SK-N-SH (cell line): Measurements from ENCODE around the gene HSD17B12. TPM values are rescaled to one million over a fixed set of nuclear protein-coding genes. Genes with fewer than 3 reads are reported as not detected.

ENCODE experiments used
- CTCF ChIA-PET: fragments of 300-600, 350-600 bp; formaldehyde crosslinking; extraction: SDS; loops from one replicate; lab custom pipeline; 2021; lab: Yijun Ruan, JAX
- POLR2A ChIA-PET: fragments of 350-600 bp; sonication (Branson Sonifier 250); formaldehyde crosslinking; extraction: SDS; loops from one replicate; lab custom pipeline; 2020; ENCODE audit warnings: antibody characterized with exemption, inconsistent platforms; lab: Yijun Ruan, JAX
- DNase-seq: peaks from one replicate; pipeline ENCODE4 v3.0.0; 2012
- H2AFZ ChIP-seq: fragments of 200-600 bp; sonication (generic); 2 replicates; pipeline ENCODE4 v1.8.1; 2016; ENCODE audit warnings: antibody characterized with exemption, mild to moderate bottlenecking, low read depth
- H3F3A ChIP-seq: fragments of 200-600 bp; sonication (generic); replicated peaks from 2 replicates; pipeline ENCODE3; 2016; ENCODE audit warnings: antibody characterized with exemption, mild to moderate bottlenecking; ENCODE audit not compliant: insufficient read depth
- H3K27ac ChIP-seq, 2 experiments: fragments of 200-500 bp in 1 of 2; fragments of 200-600 bp in 1 of 2; sonication (Bioruptor generic) in 1 of 2; sonication (generic), shearing (Covaris generic) in 1 of 2; 2 replicates each; pipeline versions ENCODE4 v1.5.1 to v1.6.1; 2014 to 2016; ENCODE audit warnings: low read depth in 2 of 2, inconsistent platforms in 1 of 2, low read length in 1 of 2, mild to moderate bottlenecking in 1 of 2, mixed read lengths in 1 of 2
- H3K27me3 ChIP-seq: fragments of 200-600 bp; sonication (generic), shearing (Covaris generic); 2 replicates; pipeline ENCODE4 v1.6.1; 2016; ENCODE audit warnings: mixed run types; ENCODE audit not compliant: insufficient read depth
- H3K36me3 ChIP-seq, 2 experiments: fragments of 200-500 bp in 1 of 2; fragments of 200-600 bp in 1 of 2; sonication (Bioruptor generic) in 1 of 2; sonication (generic) in 1 of 2; replicated peaks in 1 of 2; 2 replicates each; pipeline versions ENCODE3 to v1.5.1; 2014 to 2016; ENCODE audit warnings: low read length in 1 of 2, mild to moderate bottlenecking in 1 of 2; ENCODE audit not compliant: insufficient read depth in 2 of 2, control insufficient read depth in 1 of 2
- H3K4me1 ChIP-seq, 2 experiments: fragments of 200-500 bp in 1 of 2; fragments of 200-600 bp in 1 of 2; sonication (Bioruptor generic) in 1 of 2; sonication (generic), shearing (Covaris generic) in 1 of 2; 2 replicates each; pipeline versions ENCODE4 v1.5.1 to v1.6.1; 2014 to 2016; ENCODE audit warnings: low read depth in 1 of 2, low read length in 1 of 2, mixed run types in 1 of 2; ENCODE audit not compliant: insufficient read depth in 2 of 2, control insufficient read depth in 1 of 2
- H3K4me2 ChIP-seq: fragments of 200-600 bp; sonication (generic), shearing (Covaris generic); 2 replicates; pipeline ENCODE4 v1.6.1; 2017; ENCODE audit warnings: mixed run types
- H3K4me3 ChIP-seq, 2 experiments: fragments of 200-500 bp in 1 of 2; fragments of 200-600 bp in 1 of 2; sonication (Bioruptor generic) in 1 of 2; sonication (generic), shearing (Covaris generic) in 1 of 2; 2 replicates each; pipeline versions ENCODE4 v1.5.1 to v1.8.1; 2014 to 2016; ENCODE audit warnings: low read depth in 2 of 2, inconsistent platforms in 1 of 2, low read length in 1 of 2, mild to moderate bottlenecking in 1 of 2, mixed read lengths in 1 of 2, moderate library complexity in 1 of 2
- H3K79me2 ChIP-seq: fragments of 200-600 bp; sonication (generic); 2 replicates; pipeline ENCODE4 v1.8.1; 2017; ENCODE audit warnings: mild to moderate bottlenecking; ENCODE audit not compliant: insufficient read depth
- H3K9ac ChIP-seq: fragments of 200-600 bp; sonication (generic); 2 replicates; pipeline ENCODE4 v1.6.1; 2017; ENCODE audit warnings: mixed run types
- H3K9me2 ChIP-seq: fragments of 200-600 bp; sonication (generic); 2 replicates; pipeline ENCODE4 v1.6.1; 2017; ENCODE audit warnings: mixed run types
- H3K9me3 ChIP-seq: fragments of 200-600 bp; sonication (generic); 2 replicates; pipeline ENCODE4 v1.6.1; 2017; ENCODE audit warnings: mixed run types, mild to moderate bottlenecking, moderate library complexity
- H4K20me1 ChIP-seq: fragments of 200-600 bp; sonication (generic); 2 replicates; pipeline ENCODE4 v1.6.1; 2017; ENCODE audit warnings: mild to moderate bottlenecking, mixed run types; ENCODE audit not compliant: insufficient read depth
- EP300 ChIP-seq, 2 experiments: IDR thresholded peaks; 2 replicates each; pipeline versions ENCODE4 v1.4.0 to v1.6.1; 2012; ENCODE audit warnings: borderline replicate concordance in 1 of 2, low read depth in 1 of 2, low read length in 1 of 2
- EZH2phosphoT487 ChIP-seq: fragments of 200-600 bp; sonication (generic); IDR thresholded peaks from 2 replicates; pipeline ENCODE4 v1.6.1; 2017; ENCODE audit warnings: low read depth, mixed run types, mild to moderate bottlenecking, antibody characterized with exemption, moderate library complexity, borderline replicate concordance
- FOXJ3 ChIP-seq: sonication (generic); formaldehyde crosslinking; IDR thresholded peaks from 2 replicates; pipeline ENCODE4 v1.5.1; 2020; ENCODE audit warnings: mild to moderate bottlenecking, missing genetic modification reagents
- FOXM1 ChIP-seq: IDR thresholded peaks from 2 replicates; pipeline ENCODE4 v1.4.0; 2012; ENCODE audit warnings: low read depth, mild to moderate bottlenecking
- PBX3 ChIP-seq: IDR thresholded peaks from 2 replicates; pipeline ENCODE4; 2012
- POLR2AphosphoS5 ChIP-seq: IDR thresholded peaks from 2 replicates; pipeline ENCODE4 v1.6.1; 2012; ENCODE audit warnings: low read depth, low read length
- RCOR1 ChIP-seq: fragments of 150-350 bp; IDR thresholded peaks from 2 replicates; pipeline ENCODE4 v1.6.1; 2017; ENCODE audit warnings: antibody characterized with exemption, low read length
- REST ChIP-seq: IDR thresholded peaks from 2 replicates; pipeline ENCODE4 v1.6.1; 2012; ENCODE audit warnings: mild to moderate bottlenecking, low read depth, low read length, moderate library complexity
- RFX5 ChIP-seq: IDR thresholded peaks from 2 replicates; pipeline ENCODE4 v1.6.1; 2012; ENCODE audit warnings: mild to moderate bottlenecking, improper control_type of control experiment, low read length
- RXRA ChIP-seq: IDR thresholded peaks from 2 replicates; pipeline ENCODE4 v1.4.0; 2012; ENCODE audit warnings: low read depth, mild to moderate bottlenecking, borderline replicate concordance
- SIN3A ChIP-seq: IDR thresholded peaks from 2 replicates; pipeline ENCODE4 v1.6.1; 2012; ENCODE audit warnings: low read depth, mild to moderate bottlenecking, low read length, moderate library complexity, borderline replicate concordance
- SMC3 ChIP-seq: IDR thresholded peaks from 2 replicates; pipeline ENCODE4 v1.6.1; 2012; ENCODE audit warnings: low read depth, low read length, improper control_type of control experiment
- TEAD4 ChIP-seq: IDR thresholded peaks from 2 replicates; pipeline ENCODE4 v1.4.0; 2012; ENCODE audit warnings: mild to moderate bottlenecking, borderline replicate concordance; ENCODE audit not compliant: insufficient read depth
- USF1 ChIP-seq: IDR thresholded peaks from 2 replicates; pipeline ENCODE4 v1.4.0; 2012; ENCODE audit warnings: low read depth, borderline replicate concordance
- YY1 ChIP-seq: IDR thresholded peaks from 2 replicates; pipeline ENCODE4 v1.4.0; 2012; ENCODE audit warnings: low read depth, mild to moderate bottlenecking
- WGBS: methylation state at CpG from one replicate; pipeline ENCODE4 v1.1.6; 2017; ENCODE audit warnings: low lambda C conversion rate; 5-methylcytosine and 5-hydroxymethylcytosine counted together
- polyA plus RNA-seq, 3 experiments: library from polyadenylated mRNA; depleted of rRNA; stranded (reverse); fragments of >200 nt; gene quantifications; 2 replicates each; pipeline ENCODE4 v1.2.3, GENCODE V29; 2012

The HSD17B12 gene
- polyA plus RNA-seq, 1 of the 3 experiments (the other 2 are of a cell fraction): 19.7 TPM

GRCh38 chr11:43689167-43689566 lies 8.6 kb downstream of the HSD17B12 start:
- H3K4me3 ChIP-seq: no peak overlapping the region
- no peaks in the 10 kb centered on the region for H3K27me3 ChIP-seq
- 64% methylated on average over 2 of the region's 2 CpGs for WGBS
- TF ChIP-seq RFX5 (no peak), RCOR1 (no peak), EP300 (IDR thresholded peaks at IDR 0.05; ENCODE audit: borderline replicate concordance in 1 of 2, low read depth in 1 of 2, low read length in 1 of 2) (no peak), RXRA (no peak)
- TF ChIP-seq, all 33 proteins: peak for 0
- CTCF ChIA-PET: interaction anchor here (1.4 kb wide), 1 partner anchor 19 kb away, joined by 4 read pairs; no protein-coding TSS in a partner anchor
- H3F3A ChIP-seq: no peaks in the 10 kb centered on the region
- no peak overlapping the region for H3K4me2 ChIP-seq
- POLR2A ChIA-PET: no interaction called here
- no peaks in the 10 kb centered on the region for H3K9me2 ChIP-seq
- H3K9ac ChIP-seq: no peak overlapping the region
- no peak overlapping the region for H2AFZ ChIP-seq
- H3K9me3 ChIP-seq: no peaks in the 10 kb centered on the region
- no peak for DNase-seq
- peaks cover 22% of the 10 kb centered on the region for H3K79me2 ChIP-seq
- H3K36me3 ChIP-seq: peaks cover under 1 to 6% of the 10 kb centered on the region in 2 experiments
- no peak overlapping the region for H3K27ac ChIP-seq
- peaks cover 10 to 14% of the 10 kb centered on the region in 2 experiments; a peak in 3 of 4 replicates for H3K4me1 ChIP-seq
- H4K20me1 ChIP-seq: no peaks in the 10 kb centered on the region

GRCh38 chr11:43690929-43691725 lies 10.6 kb downstream of the HSD17B12 start:
- Histone ChIP-seq H3K4me3 (no peak overlapping the region), H3K9me2 (no peaks in the 10 kb centered on the region), H3K36me3 (no peaks in the 10 kb centered on the region), H3K9ac (no peak overlapping the region), H2AFZ (no peak overlapping the region), H3K27ac (no peak overlapping the region), H3K27me3 (no peaks in the 10 kb centered on the region), H3K9me3 (no peaks in the 10 kb centered on the region), H3K79me2 (peaks cover 29% of the 10 kb centered on the region), H4K20me1 (no peaks in the 10 kb centered on the region), H3K4me2 (no peak overlapping the region), H3F3A (no peaks in the 10 kb centered on the region), H3K4me1 (peaks cover 6 to 12% of the 10 kb centered on the region in 2 experiments; a peak in 3 of 4 replicates)
- 63% methylated on average over 6 of the region's 6 CpGs for WGBS
- POLR2A ChIA-PET: no interaction called here
- TF ChIP-seq USF1: no peak
- TF ChIP-seq EZH2phosphoT487: no peak
- TF ChIP-seq SIN3A: no peak
- TF ChIP-seq YY1: no peak
- TF ChIP-seq PBX3: no peak
- no peak for TF ChIP-seq FOXM1
- TF ChIP-seq RCOR1: no peak
- TF ChIP-seq SMC3: no peak
- TF ChIP-seq TEAD4: no peak
- no peak for TF ChIP-seq POLR2AphosphoS5
- no peak for TF ChIP-seq RXRA
- TF ChIP-seq FOXJ3: no peak
- no peak for TF ChIP-seq REST
- CTCF ChIA-PET: interaction anchor here (1.0 kb wide), 1 partner anchor 8 kb away, joined by 4 read pairs; no protein-coding TSS in a partner anchor
- DNase-seq: no peak
